Activated naive CD8-positive, alpha-beta T cell treated with anti-CD3 and anti-CD28 coated beads for 36 hours (primary cell): Measurements from ENCODE around the gene POTEG. TPM values are rescaled to one million over a fixed set of nuclear protein-coding genes. Genes with fewer than 3 reads are reported as not detected.
"Not testable (repeated sequence)": the region's sequence is repeated elsewhere in the genome, so short reads cannot be mapped to it uniquely, and the experiment has no call there.

ENCODE experiments used
- DNase-seq: peaks from one replicate; pipeline ENCODE4 v3.0.0; 2021
- H3K27ac Mint-ChIP-seq: one replicate; pipeline ENCODE4 v1.8.0; 2022; ENCODE audit warnings: mild to moderate bottlenecking, moderate library complexity, mixed read lengths
- H3K27me3 Mint-ChIP-seq: one replicate; pipeline ENCODE4 v1.8.0; 2022; ENCODE audit warnings: mild to moderate bottlenecking, mixed read lengths
- H3K36me3 Mint-ChIP-seq: one replicate; pipeline ENCODE4 v1.8.0; 2021; ENCODE audit warnings: mild to moderate bottlenecking, mixed read lengths
- H3K4me1 Mint-ChIP-seq: one replicate; pipeline ENCODE4 v1.8.0; 2021; ENCODE audit warnings: mixed read lengths
- H3K4me3 Mint-ChIP-seq: one replicate; pipeline ENCODE4 v1.8.0; 2022; ENCODE audit warnings: mild to moderate bottlenecking, moderate library complexity, mixed read lengths
- H3K9me3 Mint-ChIP-seq: one replicate; pipeline ENCODE4 v1.8.0; 2022; ENCODE audit warnings: mixed read lengths
- total RNA-seq, 2 experiments: library from RNA; stranded (reverse); gene quantifications; one replicate each; pipeline ENCODE4 v1.2.3, GENCODE V29; 2021

POTEG gene
- not detected for total RNA-seq

- H3K4me1 Mint-ChIP-seq, H3K27me3 Mint-ChIP-seq, H3K4me3 Mint-ChIP-seq, H3K36me3 Mint-ChIP-seq, DNase-seq, H3K9me3 Mint-ChIP-seq, H3K27ac Mint-ChIP-seq: not testable (repeated sequence)
These were observed at the start of gene POTEG for GRCh38 chr14:19434241-19434640. POTEG (minus strand) TSS chr14:19434341; CDS start chr14:19434289, 52 bp downstream.

- H3K4me1 Mint-ChIP-seq, H3K36me3 Mint-ChIP-seq, H3K27me3 Mint-ChIP-seq, H3K27ac Mint-ChIP-seq, H3K9me3 Mint-ChIP-seq, H3K4me3 Mint-ChIP-seq, DNase-seq: not testable (repeated sequence)
These were observed 48.0 kb upstream of the POTEG start for GRCh38 chr14:19482093-19482492.

GRCh38 chr14:19481421-19481820 is 47.3 kb upstream of the POTEG start:
- not testable (repeated sequence) for H3K4me3 Mint-ChIP-seq, H3K27me3 Mint-ChIP-seq, DNase-seq, H3K9me3 Mint-ChIP-seq, H3K4me1 Mint-ChIP-seq, H3K36me3 Mint-ChIP-seq, H3K27ac Mint-ChIP-seq

GRCh38 chr14:19480491-19480890 is 46.4 kb upstream of the POTEG start:
- DNase-seq, H3K4me3 Mint-ChIP-seq, H3K27ac Mint-ChIP-seq, H3K9me3 Mint-ChIP-seq, H3K27me3 Mint-ChIP-seq, H3K36me3 Mint-ChIP-seq, H3K4me1 Mint-ChIP-seq: not testable (repeated sequence)

GRCh38 chr14:19445761-19446160 is 11.6 kb upstream of the POTEG start:
- not testable (repeated sequence) for H3K4me1 Mint-ChIP-seq, H3K27me3 Mint-ChIP-seq, H3K4me3 Mint-ChIP-seq, H3K27ac Mint-ChIP-seq, H3K36me3 Mint-ChIP-seq, H3K9me3 Mint-ChIP-seq, DNase-seq

- H3K4me3 Mint-ChIP-seq, DNase-seq, H3K27me3 Mint-ChIP-seq, H3K27ac Mint-ChIP-seq, H3K9me3 Mint-ChIP-seq, H3K4me1 Mint-ChIP-seq, H3K36me3 Mint-ChIP-seq: not testable (repeated sequence)
These were observed 5.7 kb upstream of the POTEG start for GRCh38 chr14:19439826-19440225.

- H3K27ac Mint-ChIP-seq, H3K27me3 Mint-ChIP-seq, H3K36me3 Mint-ChIP-seq: not testable (repeated sequence)
These were observed 5.1 kb upstream of the POTEG start for GRCh38 chr14:19439219-19439618.

GRCh38 chr14:19437126-19437443 is 2.9 kb upstream of the POTEG start:
- not testable (repeated sequence) for H3K27ac Mint-ChIP-seq, H3K9me3 Mint-ChIP-seq, DNase-seq, H3K4me3 Mint-ChIP-seq, H3K27me3 Mint-ChIP-seq, H3K36me3 Mint-ChIP-seq, H3K4me1 Mint-ChIP-seq

More at GRCh38 chr14:19439219-19439618, 5.1 kb upstream of the POTEG start:
- H3K9me3 Mint-ChIP-seq, H3K4me1 Mint-ChIP-seq, DNase-seq, H3K4me3 Mint-ChIP-seq: not testable (repeated sequence)

GRCh38 chr14:19436311-19437125 is 2.4 kb upstream of the POTEG start:
- not testable (repeated sequence) for H3K27ac Mint-ChIP-seq

GRCh38 chr14:19435852-19436251 is 1.7 kb upstream of the POTEG start:
- H3K27me3 Mint-ChIP-seq, H3K36me3 Mint-ChIP-seq, H3K27ac Mint-ChIP-seq, H3K4me1 Mint-ChIP-seq, DNase-seq, H3K9me3 Mint-ChIP-seq, H3K4me3 Mint-ChIP-seq: not testable (repeated sequence)

More at GRCh38 chr14:19436311-19437125, 2.4 kb upstream of the POTEG start:
- H3K27me3 Mint-ChIP-seq, DNase-seq, H3K4me1 Mint-ChIP-seq, H3K4me3 Mint-ChIP-seq, H3K36me3 Mint-ChIP-seq, H3K9me3 Mint-ChIP-seq: not testable (repeated sequence)

- not testable (repeated sequence) for H3K4me1 Mint-ChIP-seq, DNase-seq, H3K27ac Mint-ChIP-seq, H3K4me3 Mint-ChIP-seq, H3K27me3 Mint-ChIP-seq, H3K36me3 Mint-ChIP-seq, H3K9me3 Mint-ChIP-seq
These were observed 750 bp upstream of the POTEG start for GRCh38 chr14:19434891-19435290.

- H3K36me3 Mint-ChIP-seq, H3K9me3 Mint-ChIP-seq, H3K27me3 Mint-ChIP-seq, H3K4me3 Mint-ChIP-seq, H3K27ac Mint-ChIP-seq, H3K4me1 Mint-ChIP-seq, DNase-seq: not testable (repeated sequence)
These were observed 376 bp downstream of the POTEG start for GRCh38 chr14:19433765-19434164.

- not testable (repeated sequence) for H3K36me3 Mint-ChIP-seq, DNase-seq, H3K4me3 Mint-ChIP-seq, H3K9me3 Mint-ChIP-seq, H3K27ac Mint-ChIP-seq, H3K27me3 Mint-ChIP-seq, H3K4me1 Mint-ChIP-seq
These were observed 25.6 kb downstream of the POTEG start for GRCh38 chr14:19408519-19408918.

- H3K4me3 Mint-ChIP-seq, DNase-seq, H3K4me1 Mint-ChIP-seq, H3K9me3 Mint-ChIP-seq, H3K27me3 Mint-ChIP-seq, H3K27ac Mint-ChIP-seq, H3K36me3 Mint-ChIP-seq: not testable (repeated sequence)
These were observed 32.0 kb downstream of the POTEG start for GRCh38 chr14:19402097-19402496.

GRCh38 chr14:19394727-19395126 is 39.4 kb downstream of the POTEG start:
- H3K4me1 Mint-ChIP-seq, H3K36me3 Mint-ChIP-seq, H3K9me3 Mint-ChIP-seq, H3K27me3 Mint-ChIP-seq, H3K4me3 Mint-ChIP-seq, DNase-seq, H3K27ac Mint-ChIP-seq: not testable (repeated sequence)

- H3K27ac Mint-ChIP-seq, H3K4me1 Mint-ChIP-seq, H3K9me3 Mint-ChIP-seq, H3K36me3 Mint-ChIP-seq, H3K4me3 Mint-ChIP-seq, DNase-seq, H3K27me3 Mint-ChIP-seq: not testable (repeated sequence)
These were observed 43.9 kb downstream of the POTEG start for GRCh38 chr14:19390230-19390629.
